ENCODE measurements around the gene DNAJC5. TPM values are rescaled to one million over a fixed set of nuclear protein-coding genes. Genes with fewer than 3 reads are reported as not detected.

DNAJC5 gene
- total and polyA plus RNA-seq, 2 of the 8 experiments (the other 6 are each of a cell fraction or from before 2014, with no cell fraction given), result 19.2 to 31.2 TPM

DNA sequence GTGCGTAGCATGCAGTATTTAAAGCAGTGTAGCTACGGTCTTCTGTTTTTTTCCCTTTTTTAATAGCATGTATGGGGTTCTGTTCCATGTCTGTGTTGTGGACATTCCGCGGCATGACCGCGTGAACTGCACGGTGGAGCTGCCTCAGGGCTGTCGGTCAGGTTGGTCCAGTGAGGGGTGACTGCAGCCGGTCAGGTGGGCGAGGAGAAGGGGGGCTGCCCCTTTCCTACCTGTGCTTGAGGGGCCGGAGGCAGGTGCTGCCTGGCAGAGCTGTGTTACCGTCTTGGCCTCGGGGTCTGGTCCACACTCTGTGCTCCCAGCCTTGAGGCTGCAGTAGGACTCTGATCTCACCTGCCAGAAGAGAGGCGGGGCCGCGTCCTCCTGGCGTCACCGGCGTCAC is 36.8 kb downstream of the DNAJC5 start (continued):
- TF ChIP-seq POU5F1 (IDR thresholded peaks at IDR 0.05; ENCODE audit: low read depth, low read length) (no peak), SP1 (IDR thresholded peaks at IDR 0.05; ENCODE audit: low read depth, low read length) (no peak)

Measured in H1 (cell line).